DOHH2 (cell line): Measurements from ENCODE around the gene COL6A5.

Source experiments
- H3F3A ChIP-seq: fragments of 200-600 bp; sonication (generic), shearing (Covaris generic); 2 replicates; pipeline ENCODE4 v1.6.0; 2016; ENCODE audit warnings: antibody characterized with exemption, mild to moderate bottlenecking; ENCODE audit not compliant: control insufficient read depth, insufficient read depth
- H3K27ac ChIP-seq: fragments of 200-600 bp; sonication (generic); 2 replicates; pipeline ENCODE4 v1.5.1; 2014; ENCODE audit warnings: low read depth, mild to moderate bottlenecking, low read length, moderate library complexity
- H3K27me3 ChIP-seq: fragments of 200-600 bp; sonication (generic); 2 replicates; pipeline ENCODE4 v1.6.1; 2014; ENCODE audit warnings: mild to moderate bottlenecking, low read length, mixed read lengths; ENCODE audit not compliant: control insufficient read depth
- H3K36me3 ChIP-seq: fragments of 200-600 bp; sonication (generic); 2 replicates; pipeline ENCODE4 v1.6.1; 2014; ENCODE audit warnings: mild to moderate bottlenecking, low read length, moderate library complexity, mixed read lengths; ENCODE audit not compliant: control insufficient read depth
- H3K4me1 ChIP-seq: fragments of 200-600 bp; sonication (generic); 2 replicates; pipeline ENCODE4 v1.6.1; 2014; ENCODE audit warnings: mild to moderate bottlenecking, low read length, mixed read lengths; ENCODE audit not compliant: control insufficient read depth
- H3K4me2 ChIP-seq: fragments of 200-600 bp; sonication (generic); 2 replicates; pipeline ENCODE4 v1.6.0; 2014; ENCODE audit warnings: mild to moderate bottlenecking, low read length, moderate library complexity
- H3K4me3 ChIP-seq: fragments of 200-600 bp; sonication (generic); 2 replicates; pipeline ENCODE4 v1.5.1; 2014; ENCODE audit warnings: mild to moderate bottlenecking, low read length, mixed read lengths
- H3K79me2 ChIP-seq: fragments of 200-600 bp; sonication (generic); 2 replicates; pipeline ENCODE4 v1.6.1; 2014; ENCODE audit warnings: mild to moderate bottlenecking, low read length, mixed read lengths; ENCODE audit not compliant: control insufficient read depth
- H3K9me2 ChIP-seq: fragments of 200-600 bp; sonication (generic); replicated peaks from 2 replicates; pipeline ENCODE4 v1.6.1; 2014; ENCODE audit warnings: mild to moderate bottlenecking, low read length, mixed read lengths; ENCODE audit not compliant: control insufficient read depth
- H3K9me3 ChIP-seq: fragments of 200-600 bp; sonication (generic); 2 replicates; pipeline ENCODE4 v1.6.1; 2014; ENCODE audit warnings: antibody characterized with exemption, low read length, mixed read lengths; ENCODE audit not compliant: control insufficient read depth, insufficient read depth
- H4K20me1 ChIP-seq: fragments of 200-600 bp; sonication (generic); 2 replicates; pipeline ENCODE4 v1.6.0; 2014; ENCODE audit warnings: low read depth, mild to moderate bottlenecking, antibody characterized with exemption, low read length, moderate library complexity; ENCODE audit not compliant: control insufficient read depth, insufficient read depth
- CTCF ChIP-seq: fragments of 200-600 bp; sonication (generic); IDR thresholded peaks from one replicate; pipeline ENCODE4 v1.5.1; 2014; ENCODE audit warnings: antibody characterized with exemption, mild to moderate bottlenecking, low read depth, low read length; ENCODE audit not compliant: poor library complexity, severe bottlenecking
- EZH2phosphoT487 ChIP-seq: fragments of 200-600 bp; sonication (generic); IDR thresholded peaks from 2 replicates; pipeline ENCODE4 v1.6.1; 2017; ENCODE audit warnings: borderline replicate concordance, mild to moderate bottlenecking, antibody characterized with exemption, low read length, moderate library complexity, mixed read lengths

COL6A5 gene

GRCh38 chr3:130411320-130411719 lies 65.8 kb downstream of the COL6A5 start:
- no peaks in the 10 kb centered on the region for H3K36me3 ChIP-seq
- no peaks in the 10 kb centered on the region for H3K79me2 ChIP-seq
- peaks cover 8% of the 10 kb centered on the region for H3K4me1 ChIP-seq
- H3K9me2 ChIP-seq = no peaks in the 10 kb centered on the region
- no peaks in the 10 kb centered on the region for H4K20me1 ChIP-seq
- H3K9me3 ChIP-seq = no peaks in the 10 kb centered on the region
- no peaks in the 10 kb centered on the region for H3K27me3 ChIP-seq
- no peak overlapping the region for H3K4me3 ChIP-seq
- no peaks in the 10 kb centered on the region for H3F3A ChIP-seq
- no peak overlapping the region for H3K27ac ChIP-seq
- no peak for TF ChIP-seq CTCF
- H3K4me2 ChIP-seq = no peak overlapping the region

- no peaks in the 10 kb centered on the region for H3K36me3 ChIP-seq
- no peak overlapping the region for H3K4me2 ChIP-seq
- H3K27ac ChIP-seq = no peak overlapping the region
- peaks cover 8% of the 10 kb centered on the region for H3K4me1 ChIP-seq
- H3K4me3 ChIP-seq = no peak overlapping the region
- no peaks in the 10 kb centered on the region for H3K27me3 ChIP-seq
- no peak for TF ChIP-seq CTCF
- H3K9me2 ChIP-seq = no peaks in the 10 kb centered on the region
- no peaks in the 10 kb centered on the region for H3K9me3 ChIP-seq
- H4K20me1 ChIP-seq = no peaks in the 10 kb centered on the region
- no peaks in the 10 kb centered on the region for H3F3A ChIP-seq
- H3K79me2 ChIP-seq = no peaks in the 10 kb centered on the region
These were observed 67.6 kb downstream of the COL6A5 start for GRCh38 chr3:130412991-130413560.

GRCh38 chr3:130414457-130414856 lies 69.0 kb downstream of the COL6A5 start:
- no peaks in the 10 kb centered on the region for H3K79me2 ChIP-seq
- H3K4me1 ChIP-seq = peaks cover 8% of the 10 kb centered on the region
- H3K36me3 ChIP-seq = no peaks in the 10 kb centered on the region
- H3K27me3 ChIP-seq = no peaks in the 10 kb centered on the region
- H3K4me2 ChIP-seq = no peak overlapping the region
- no peaks in the 10 kb centered on the region for H3K9me2 ChIP-seq
- H3K27ac ChIP-seq = no peak overlapping the region
- H3K4me3 ChIP-seq = no peak overlapping the region
- H3K9me3 ChIP-seq = no peaks in the 10 kb centered on the region
- TF ChIP-seq CTCF (no peak), EZH2phosphoT487 (no peak)
- no peaks in the 10 kb centered on the region for H4K20me1 ChIP-seq
- no peaks in the 10 kb centered on the region for H3F3A ChIP-seq

GRCh38 chr3:130420466-130420865 lies 75.0 kb downstream of the COL6A5 start:
- no peak overlapping the region for H3K27ac ChIP-seq

More at GRCh38 chr3:130420466-130420865, 75.0 kb downstream of the COL6A5 start:
- H3K79me2 ChIP-seq = no peaks in the 10 kb centered on the region
- H3K9me2 ChIP-seq = no peaks in the 10 kb centered on the region
- H3F3A ChIP-seq = no peaks in the 10 kb centered on the region
- no peaks in the 10 kb centered on the region for H3K36me3 ChIP-seq
- no peaks in the 10 kb centered on the region for H3K27me3 ChIP-seq
- H3K4me1 ChIP-seq = no peaks in the 10 kb centered on the region
- no peak overlapping the region for H3K4me3 ChIP-seq
- no peak overlapping the region for H3K4me2 ChIP-seq
- TF ChIP-seq CTCF = no peak
- TF ChIP-seq EZH2phosphoT487 = no peak
- no peaks in the 10 kb centered on the region for H3K9me3 ChIP-seq
- no peaks in the 10 kb centered on the region for H4K20me1 ChIP-seq
